H1 (cell line): ENCODE results near the gene TLE3. TPM values are rescaled to one million over a fixed set of nuclear protein-coding genes. Genes with fewer than 3 reads are reported as not detected.

Experiments
- CTCF ChIA-PET: fragments of 300-600 bp; sonication (Branson Sonifier 250); formaldehyde crosslinking; loops from one replicate; lab custom pipeline; 2021; ENCODE audit not compliant: partially characterized antibody; lab: Charles Lee
- POLR2A ChIA-PET: fragments of 300-600 bp; sonication (Branson Sonifier 250); formaldehyde crosslinking; loops from one replicate; lab custom pipeline; 2021; ENCODE audit warnings: inconsistent platforms; ENCODE audit not compliant: partially characterized antibody; lab: Charles Lee
- DNase-seq, 2 experiments: peaks; one replicate each; pipeline versions ENCODE4 v3.0.0 to v3.0.0-alpha.2; 2010 to 2022; ENCODE audit warnings: low spot score in 2 of 2, low read depth in 1 of 2, mixed read lengths in 1 of 2
- FAIRE-seq: peaks from 2 replicates; lab custom pipeline; 2011; peaks lifted over from hg19 to GRCh38; lab: Jason Lieb, UNC
- H2AFZ ChIP-seq: 2 replicates; pipeline ENCODE4 v1.8.1; 2012; ENCODE audit warnings: low read length, inconsistent platforms
- H2AK5ac ChIP-seq: 2 replicates; pipeline ENCODE4 v1.6.1; 2013; ENCODE audit warnings: low read depth, low read length
- H2BK120ac ChIP-seq: replicated peaks from 2 replicates; pipeline ENCODE3; 2013; ENCODE audit warnings: low read depth, low read length, inconsistent platforms
- H2BK12ac ChIP-seq: 2 replicates; pipeline ENCODE4 v1.6.1; 2013; ENCODE audit warnings: low read depth, low read length
- H2BK15ac ChIP-seq: 2 replicates; pipeline ENCODE4 v1.6.1; 2013; ENCODE audit warnings: low read length
- H2BK20ac ChIP-seq: 2 replicates; pipeline ENCODE4 v1.6.1; 2013; ENCODE audit warnings: low read length
- H2BK5ac ChIP-seq: 2 replicates; pipeline ENCODE4 v1.6.1; 2013; ENCODE audit warnings: low read depth, low read length
- H3K14ac ChIP-seq: 2 replicates; pipeline ENCODE4 v1.6.1; 2013; ENCODE audit warnings: inconsistent platforms; ENCODE audit not compliant: insufficient read length
- H3K18ac ChIP-seq: 2 replicates; pipeline ENCODE4 v1.6.1; 2013; ENCODE audit warnings: low read length; ENCODE audit errors: extremely low read depth
- H3K23ac ChIP-seq: 2 replicates; pipeline ENCODE4 v1.6.1; 2013; ENCODE audit warnings: inconsistent platforms; ENCODE audit not compliant: insufficient read length
- H3K23me2 ChIP-seq: 2 replicates; pipeline ENCODE4 v1.6.1; 2013; ENCODE audit warnings: low read depth, low read length
- H3K27ac ChIP-seq: 2 replicates; pipeline ENCODE4 v1.6.1; 2011; ENCODE audit warnings: low read depth, low read length, inconsistent platforms
- H3K27me3 ChIP-seq, 4 experiments: replicated peaks in 1 of 4; 1 replicate in 1 of 4; 2 replicates in 3 of 4; pipeline versions ENCODE4 v1.6.1 to v1.8.1; 2011 to 2013; ENCODE audit warnings: low read length in 3 of 4, mild to moderate bottlenecking in 3 of 4, inconsistent platforms in 2 of 4, mixed read lengths in 2 of 4, moderate library complexity in 1 of 4; ENCODE audit not compliant: control insufficient read depth in 3 of 4, insufficient read depth in 3 of 4; ENCODE audit errors: extremely low read depth in 1 of 4
- H3K36me3 ChIP-seq, 4 experiments: 2 replicates each; pipeline versions ENCODE4 v1.6.1 to v1.8.1; 2011 to 2013; ENCODE audit warnings: mild to moderate bottlenecking in 4 of 4, low read length in 3 of 4, moderate library complexity in 2 of 4, control low read depth in 1 of 4, inconsistent platforms in 1 of 4; ENCODE audit not compliant: insufficient read depth in 4 of 4, control insufficient read depth in 2 of 4
- H3K4ac ChIP-seq: replicated peaks from 2 replicates; pipeline ENCODE3; 2013; ENCODE audit warnings: low read length, low read depth, mixed read lengths, inconsistent platforms; ENCODE audit not compliant: insufficient read length
- H3K4me1 ChIP-seq, 4 experiments: replicated peaks in 1 of 4; 1 replicate in 1 of 4; 2 replicates in 3 of 4; pipeline versions ENCODE4 v1.6.1 to v1.8.1; 2011 to 2013; ENCODE audit warnings: low read length in 3 of 4, inconsistent platforms in 2 of 4, mixed read lengths in 1 of 4; ENCODE audit not compliant: insufficient read depth in 4 of 4, control insufficient read depth in 3 of 4
- H3K4me2 ChIP-seq, 2 experiments: 2 replicates each; pipeline versions ENCODE4 v1.6.1 to v1.8.1; 2011 to 2013; ENCODE audit warnings: low read depth in 2 of 2, low read length in 2 of 2, control low read depth in 1 of 2, inconsistent platforms in 1 of 2, mild to moderate bottlenecking in 1 of 2; ENCODE audit not compliant: insufficient read depth in 1 of 2
- H3K4me3 ChIP-seq, 4 experiments: fragments of 200-600, 300-600 bp in 1 of 4; sonication (generic), shearing (Covaris generic), sonication (Bioruptor Twin) in 1 of 4; 2 replicates each; pipeline versions ENCODE4 v1.5.1 to v1.8.1; 2011 to 2016; ENCODE audit warnings: low read length in 4 of 4, low read depth in 3 of 4, control low read depth in 2 of 4, inconsistent platforms in 2 of 4, mild to moderate bottlenecking in 2 of 4, mixed read lengths in 1 of 4, moderate library complexity in 1 of 4; ENCODE audit not compliant: insufficient read depth in 2 of 4; ENCODE audit errors: extremely low read depth in 1 of 4
- H3K56ac ChIP-seq: replicated peaks from 2 replicates; pipeline ENCODE3; 2013; ENCODE audit warnings: low read depth, mild to moderate bottlenecking, mixed read lengths, low read length, inconsistent platforms; ENCODE audit not compliant: insufficient read length
- H3K79me1 ChIP-seq: 2 replicates; pipeline ENCODE4 v1.6.1; 2013; ENCODE audit warnings: low read depth, low read length, control low read depth
- H3K79me2 ChIP-seq, 2 experiments: 2 replicates each; pipeline versions ENCODE4 v1.6.1 to v1.8.1; 2012 to 2013; ENCODE audit warnings: low read length in 2 of 2, mild to moderate bottlenecking in 2 of 2, inconsistent platforms in 1 of 2; ENCODE audit not compliant: insufficient read depth in 2 of 2, control insufficient read depth in 1 of 2
- H3K9ac ChIP-seq, 4 experiments: replicated peaks in 1 of 4; 1 replicate in 1 of 4; 2 replicates in 3 of 4; pipeline versions ENCODE4 v1.6.1 to v1.8.1; 2011 to 2013; ENCODE audit warnings: low read depth in 3 of 4, low read length in 3 of 4, control low read depth in 2 of 4, mild to moderate bottlenecking in 2 of 4, moderate library complexity in 2 of 4, inconsistent platforms in 1 of 4; ENCODE audit errors: extremely low read depth in 1 of 4
- H3K9me3 ChIP-seq, 2 experiments: 2 replicates each; pipeline versions ENCODE4 v1.6.1 to v1.8.1; 2012 to 2013; ENCODE audit warnings: mild to moderate bottlenecking in 2 of 2, moderate library complexity in 2 of 2, control low read depth in 1 of 2, inconsistent platforms in 1 of 2, low read depth in 1 of 2, low read length in 1 of 2, mixed read lengths in 1 of 2; ENCODE audit not compliant: insufficient read depth in 2 of 2
- H4K20me1 ChIP-seq, 2 experiments: replicated peaks in 1 of 2; 2 replicates each; pipeline versions ENCODE3 to v1.8.1; 2011 to 2013; ENCODE audit warnings: inconsistent platforms in 2 of 2, low read length in 2 of 2, mild to moderate bottlenecking in 1 of 2; ENCODE audit not compliant: insufficient read depth in 2 of 2, control insufficient read depth in 1 of 2
- H4K5ac ChIP-seq: 2 replicates; pipeline ENCODE4 v1.6.1; 2013; ENCODE audit warnings: low read length, low read depth, mixed read lengths, inconsistent platforms; ENCODE audit not compliant: insufficient read length
- H4K8ac ChIP-seq: 2 replicates; pipeline ENCODE4 v1.8.0; 2013; ENCODE audit warnings: mild to moderate bottlenecking, moderate library complexity, low read length, inconsistent platforms; ENCODE audit not compliant: insufficient read depth; ENCODE audit errors: extremely low read depth
- H4K91ac ChIP-seq: replicated peaks from 2 replicates; pipeline ENCODE3; 2013; ENCODE audit warnings: low read length, mixed read lengths, inconsistent platforms; ENCODE audit not compliant: insufficient read length
- E2F6 ChIP-seq: IDR thresholded peaks from 2 replicates; pipeline ENCODE4 v1.6.1; 2012; ENCODE audit warnings: inconsistent platforms
- FOSL1 ChIP-seq: IDR thresholded peaks from 2 replicates; pipeline ENCODE4 v1.6.1; 2011; ENCODE audit warnings: mild to moderate bottlenecking, low read depth, low read length, moderate library complexity; ENCODE audit not compliant: insufficient read depth
- JUND ChIP-seq: IDR thresholded peaks from 2 replicates; pipeline ENCODE4 v1.6.1; 2011; ENCODE audit warnings: mild to moderate bottlenecking, improper control_type of control experiment, low read length
- KDM1A ChIP-seq: fragments of 200-600, 300-600 bp; sonication (generic); IDR thresholded peaks from 2 replicates; pipeline ENCODE4 v1.7.1; 2016; ENCODE audit warnings: mild to moderate bottlenecking, low read length, borderline replicate concordance
- KDM5A ChIP-seq: fragments of 200-600 bp; IDR thresholded peaks from 2 replicates; pipeline ENCODE4 v1.7.1; 2012; ENCODE audit warnings: mild to moderate bottlenecking, low read length, inconsistent platforms, mixed read lengths
- NRF1 ChIP-seq: IDR thresholded peaks from 2 replicates; pipeline ENCODE4 v1.6.1; 2011; ENCODE audit warnings: mild to moderate bottlenecking, low read depth, low read length, improper control_type of control experiment
- POU5F1 ChIP-seq: IDR thresholded peaks from 2 replicates; pipeline ENCODE4 v1.6.1; 2011; ENCODE audit warnings: low read depth, mild to moderate bottlenecking, low read length, moderate library complexity
- RAD21 ChIP-seq, 2 experiments: IDR thresholded peaks in 1 of 2; conservative IDR thresholded peaks in 1 of 2; 2 replicates each; pipeline ENCODE4 v1.6.1; 2011; ENCODE audit warnings: low read depth in 2 of 2, low read length in 2 of 2, improper control_type of control experiment in 1 of 2, inconsistent platforms in 1 of 2, mild to moderate bottlenecking in 1 of 2, moderate library complexity in 1 of 2
- RBBP5 ChIP-seq: IDR thresholded peaks from 2 replicates; pipeline ENCODE4 v1.7.1; 2012; ENCODE audit warnings: low read depth, mild to moderate bottlenecking, inconsistent platforms, low read length, moderate library complexity, borderline replicate concordance
- RXRA ChIP-seq: IDR thresholded peaks from 2 replicates; pipeline ENCODE4 v1.6.1; 2011; ENCODE audit warnings: low read depth, mild to moderate bottlenecking, low read length, moderate library complexity; ENCODE audit not compliant: insufficient read depth
- SIX5 ChIP-seq: IDR thresholded peaks from 2 replicates; pipeline ENCODE4 v1.6.1; 2011; ENCODE audit warnings: mild to moderate bottlenecking, low read depth, low read length
- SUZ12 ChIP-seq: fragments of 200-600 bp; sonication (generic); IDR thresholded peaks from 2 replicates; pipeline ENCODE4 v1.6.1; 2012; ENCODE audit warnings: mild to moderate bottlenecking, inconsistent platforms, low read length, moderate library complexity, mixed read lengths
- TEAD4 ChIP-seq: IDR thresholded peaks from 2 replicates; pipeline ENCODE4 v1.6.1; 2012; ENCODE audit warnings: low read depth, low read length, inconsistent platforms, mixed read lengths
- ZNF274 ChIP-seq: IDR thresholded peaks from 2 replicates; pipeline ENCODE4 v1.7.0; 2012; ENCODE audit warnings: low read length, borderline replicate concordance; ENCODE audit errors: extremely low read depth
- WGBS, 2 experiments: shearing (Covaris generic) in 1 of 2; methylation state at CpG; one replicate each; pipeline versions ENCODE4 v1.1.6 to v1.1.7; 2013 to 2015; ENCODE audit warnings: low lambda C conversion rate in 2 of 2, mixed read lengths in 2 of 2, inconsistent platforms in 1 of 2, low coverage in 1 of 2, missing lambda C conversion rate in 1 of 2; ENCODE audit not compliant: insufficient replicate concordance in 2 of 2, insufficient coverage in 1 of 2, insufficient read length in 1 of 2; ENCODE audit errors: extremely low coverage in 1 of 2, missing lambda C conversion rate in 1 of 2; 5-methylcytosine and 5-hydroxymethylcytosine counted together
- polyA plus RNA-seq, 7 experiments: library from polyadenylated mRNA; depleted of rRNA in 3 of 7; stranded (reverse) in 5 of 7; unstranded in 2 of 7; fragments of >200 nt in 5 of 7; fragments of 200-250 nt in 2 of 7; gene quantifications; 1 replicate in 5 of 7; 2 replicates in 1 of 7; 4 replicates in 1 of 7; pipeline versions ENCODE4 v1.2.1 to v1.2.3, GENCODE V29; 2011 to 2013; ENCODE audit warnings: missing spikeins in 2 of 7, mixed read lengths in 2 of 7
- total RNA-seq: library from RNA; stranded (reverse); fragmentation: NEBNext Ultra II Directional; extraction: Animal tissue kit (Norgen Biotek cat#: 25700); gene quantifications from 2 replicates; pipeline ENCODE4 v1.2.1, GENCODE V29; 2021

Gene TLE3
- total and polyA plus RNA-seq, 2 of the 8 experiments (the other 6 are each of a cell fraction or from before 2014, with no cell fraction given), result 25.1 to 61.2 TPM

DNA sequence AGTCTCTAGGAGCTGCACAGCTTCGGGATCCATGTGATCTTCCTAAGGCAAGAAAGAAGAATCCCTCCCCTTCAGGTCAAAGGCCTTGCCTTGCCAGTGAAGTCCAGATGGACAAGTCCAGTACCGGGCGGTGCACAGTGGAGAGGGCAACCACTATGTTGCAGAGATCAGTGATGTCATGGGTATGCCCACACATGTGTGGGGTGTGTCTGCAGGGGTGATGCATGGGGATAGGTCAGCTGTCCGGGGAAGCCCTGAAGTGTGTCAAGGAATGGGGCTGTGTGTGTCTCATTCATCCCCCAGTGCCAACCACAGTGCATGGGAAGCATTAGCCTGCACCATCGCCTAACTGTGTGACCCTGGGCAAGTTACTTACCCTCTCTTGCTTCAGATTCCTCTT, 66.5 kb downstream of the TLE3 start:
- no peak overlapping the region for H3K18ac ChIP-seq
- FAIRE-seq (no peak), DNase-seq (no peak)
- H4K5ac ChIP-seq, result no peak overlapping the region
- ChIA-PET CTCF (interaction anchor here (1.8 kb wide), 1 partner anchor 455 kb away, joined by 5 read pairs; no protein-coding TSS in a partner anchor), POLR2A (no interaction called here)
- H3K4me1 ChIP-seq, result no peaks in the 10 kb centered on the region; a peak in 1 of 7 replicates
- no peak overlapping the region for H2BK20ac ChIP-seq
- no peak overlapping the region for H4K8ac ChIP-seq
- no peak overlapping the region for H3K4ac ChIP-seq
- H3K23ac ChIP-seq, result no peak overlapping the region
- H3K14ac ChIP-seq, result no peak overlapping the region
- no peaks in the 10 kb centered on the region for H3K79me1 ChIP-seq
- no peaks in the 10 kb centered on the region for H4K20me1 ChIP-seq
- H3K27ac ChIP-seq, result no peak overlapping the region
- no peak overlapping the region for H2AK5ac ChIP-seq
- no peaks in the 10 kb centered on the region for H3K36me3 ChIP-seq
- H2BK5ac ChIP-seq, result no peak overlapping the region
- H2AFZ ChIP-seq, result no peak overlapping the region
- no peak overlapping the region; the same call in 1 of the 2 replicates for H2BK15ac ChIP-seq
- no peak overlapping the region for H2BK12ac ChIP-seq
- H2BK120ac ChIP-seq, result no peak overlapping the region
- H3K4me2 ChIP-seq, result no peak overlapping the region
- H3K9ac ChIP-seq, result no peak overlapping the region
- no peaks in the 10 kb centered on the region for H3K9me3 ChIP-seq
- no peaks in the 10 kb centered on the region for H3K23me2 ChIP-seq
- H3K79me2 ChIP-seq, result no peaks in the 10 kb centered on the region
- H3K27me3 ChIP-seq, result no peaks in the 10 kb centered on the region
- H3K4me3 ChIP-seq, result no peak overlapping the region
- H3K56ac ChIP-seq, result no peak overlapping the region
- H4K91ac ChIP-seq, result no peak overlapping the region
- 86% methylated on average over 5 of the region's 5 CpGs; no CpG with 5 or more reads in 1 of the 2 experiments for WGBS, 2 experiments
- no peak for TF ChIP-seq E2F6
- no peak for TF ChIP-seq RXRA
- no peak for TF ChIP-seq KDM5A
- TF ChIP-seq JUND, result no peak
- TF ChIP-seq FOSL1, result no peak
- no peak for TF ChIP-seq NRF1
- no peak for TF ChIP-seq SUZ12
- TF ChIP-seq RAD21 (IDR thresholded peaks at IDR 0.05 in 1 of 2, conservative IDR thresholded peaks at IDR 0.05 in 1 of 2; ENCODE audit: low read depth in 2 of 2, low read length in 2 of 2), result no peak
- TF ChIP-seq POU5F1, result no peak
- no peak for TF ChIP-seq ZNF274
- TF ChIP-seq RBBP5, result no peak
- TF ChIP-seq SIX5, result no peak
- TF ChIP-seq TEAD4, result no peak
- TF ChIP-seq KDM1A, result no peak
